Measurements from ENCODE around the gene UTP14C.

UTP14C gene

DNA sequence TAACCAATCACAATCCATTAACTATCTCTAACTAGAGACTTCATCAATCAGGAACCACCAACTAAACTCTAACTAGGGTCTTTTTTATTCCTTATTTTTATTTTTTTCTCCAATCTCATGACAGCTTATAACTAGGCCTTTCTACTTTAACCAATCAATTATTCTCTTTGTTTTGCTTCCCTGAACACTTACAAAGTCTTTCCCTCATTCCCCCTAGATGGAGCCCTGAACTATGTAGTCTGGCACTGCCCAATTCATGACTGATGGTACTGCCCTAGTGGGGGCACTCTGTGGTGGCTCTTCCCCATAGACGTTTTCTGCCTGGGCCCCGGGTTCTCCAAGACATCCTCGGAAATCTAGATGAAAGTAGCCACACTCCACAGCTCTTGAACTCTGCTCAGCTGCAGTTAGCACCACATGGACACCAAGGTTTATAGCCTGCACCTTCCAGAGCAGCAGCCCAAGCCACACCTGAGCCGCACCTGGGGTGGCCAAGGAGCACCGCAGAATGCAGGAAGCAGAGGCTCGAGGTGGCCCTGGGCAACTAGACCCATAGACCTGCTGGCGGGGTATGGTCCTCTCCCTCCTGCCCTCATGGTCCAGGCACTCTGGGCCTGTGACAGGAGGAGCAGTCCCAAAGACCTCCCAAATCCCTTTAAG is 19.9 kb upstream of the UTP14C start:
- H3K4me1 ChIP-seq (ENCODE audit: insufficient read depth, low read length): peaks cover 6% of the 10 kb centered on the region
- H3K27ac ChIP-seq (ENCODE audit: low read depth, low read length): no peak overlapping the region
- no peak overlapping the region for H3K9ac ChIP-seq (ENCODE audit: low read length)
- no peaks in the 10 kb centered on the region for H3K27me3 ChIP-seq (ENCODE audit: control insufficient read depth in 1 of 2, insufficient read depth in 2 of 2, low read length in 2 of 2)
- no peak overlapping the region for H3K4me3 ChIP-seq (ENCODE audit: low read depth in 1 of 2, low read length in 2 of 2)
- H3K36me3 ChIP-seq (ENCODE audit: insufficient read depth, low read length): no peaks in the 10 kb centered on the region
- H3K9me3 ChIP-seq (ENCODE audit: low read length): no peaks in the 10 kb centered on the region

- Histone ChIP-seq H3K27ac (ENCODE audit: low read depth, low read length) (no peak overlapping the region), H3K4me3 (ENCODE audit: low read depth in 1 of 2, low read length in 2 of 2) (no peak overlapping the region), H3K4me1 (ENCODE audit: insufficient read depth, low read length) (peaks cover 12% of the 10 kb centered on the region), H3K27me3 (ENCODE audit: control insufficient read depth in 1 of 2, insufficient read depth in 2 of 2, low read length in 2 of 2) (no peaks in the 10 kb centered on the region), H3K9me3 (ENCODE audit: low read length) (no peaks in the 10 kb centered on the region), H3K36me3 (ENCODE audit: insufficient read depth, low read length) (no peaks in the 10 kb centered on the region), H3K9ac (ENCODE audit: low read length) (no peak overlapping the region)
These were observed 18.5 kb upstream of the UTP14C start for GRCh38 chr13:52005841-52006522.

GRCh38 chr13:52006523-52007245 is 17.8 kb upstream of the UTP14C start:
- Histone ChIP-seq H3K27me3 (ENCODE audit: control insufficient read depth in 1 of 2, insufficient read depth in 2 of 2, low read length in 2 of 2) (no peaks in the 10 kb centered on the region), H3K9ac (ENCODE audit: low read length) (no peak overlapping the region), H3K36me3 (ENCODE audit: insufficient read depth, low read length) (no peaks in the 10 kb centered on the region), H3K9me3 (ENCODE audit: low read length) (no peaks in the 10 kb centered on the region), H3K27ac (ENCODE audit: low read depth, low read length) (no peak overlapping the region), H3K4me1 (ENCODE audit: insufficient read depth, low read length) (peaks cover 15% of the 10 kb centered on the region), H3K4me3 (ENCODE audit: low read depth in 1 of 2, low read length in 2 of 2) (no peak overlapping the region)

DNA sequence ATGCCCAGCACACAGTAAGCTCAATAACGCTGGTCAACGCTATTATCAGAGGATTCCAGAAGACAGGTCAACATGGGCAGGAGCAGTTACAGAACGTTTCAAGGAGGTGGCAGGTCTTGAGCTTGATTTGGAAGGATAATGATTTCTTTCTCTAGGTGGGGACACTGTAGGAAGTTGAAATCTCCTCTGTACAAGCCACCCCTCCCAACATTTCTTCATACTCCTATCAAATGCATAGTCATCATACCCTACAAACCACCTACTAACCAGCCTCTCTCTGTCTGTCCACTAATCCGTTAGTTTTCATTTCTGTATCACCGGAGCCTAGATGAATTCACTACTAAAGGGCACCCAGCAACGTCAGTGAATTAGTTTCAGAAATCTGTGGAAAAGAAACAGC is 14.5 kb upstream of the UTP14C start:
- Histone ChIP-seq H3K27me3 (ENCODE audit: control insufficient read depth in 1 of 2, insufficient read depth in 2 of 2, low read length in 2 of 2) (no peaks in the 10 kb centered on the region), H3K27ac (ENCODE audit: low read depth, low read length) (no peak overlapping the region), H3K36me3 (ENCODE audit: insufficient read depth, low read length) (no peaks in the 10 kb centered on the region), H3K4me1 (ENCODE audit: insufficient read depth, low read length) (peaks cover 24% of the 10 kb centered on the region), H3K9ac (ENCODE audit: low read length) (no peak overlapping the region), H3K4me3 (ENCODE audit: low read depth in 1 of 2, low read length in 2 of 2) (peak overlapping the region in 1 of 2 donors; percentile 22), H3K9me3 (ENCODE audit: low read length) (no peaks in the 10 kb centered on the region)

- Histone ChIP-seq H3K4me3 (ENCODE audit: low read depth in 1 of 2, low read length in 2 of 2) (peak within 1 kb of the TSS; percentile 90 to 99), H3K36me3 (ENCODE audit: insufficient read depth, low read length) (no peaks in the 10 kb centered on the region), H3K9ac (ENCODE audit: low read length) (peak within 1 kb of the TSS; percentile 78), H3K27me3 (ENCODE audit: control insufficient read depth in 1 of 2, insufficient read depth in 2 of 2, low read length in 2 of 2) (no peaks in the 10 kb centered on the region), H3K4me1 (ENCODE audit: insufficient read depth, low read length) (peaks cover 24% of the 10 kb centered on the region), H3K9me3 (ENCODE audit: low read length) (no peaks in the 10 kb centered on the region), H3K27ac (ENCODE audit: low read depth, low read length) (peak within 1 kb of the TSS; percentile 70)
These were observed 13.4 kb upstream of the UTP14C start, which contains the start of gene ATP7B for GRCh38 chr13:52010890-52011631. Gene ATP7B, minus strand, starts transcription at chr13:52011450. Its CDS starts 113 bp downstream, at chr13:52011337.

DNA sequence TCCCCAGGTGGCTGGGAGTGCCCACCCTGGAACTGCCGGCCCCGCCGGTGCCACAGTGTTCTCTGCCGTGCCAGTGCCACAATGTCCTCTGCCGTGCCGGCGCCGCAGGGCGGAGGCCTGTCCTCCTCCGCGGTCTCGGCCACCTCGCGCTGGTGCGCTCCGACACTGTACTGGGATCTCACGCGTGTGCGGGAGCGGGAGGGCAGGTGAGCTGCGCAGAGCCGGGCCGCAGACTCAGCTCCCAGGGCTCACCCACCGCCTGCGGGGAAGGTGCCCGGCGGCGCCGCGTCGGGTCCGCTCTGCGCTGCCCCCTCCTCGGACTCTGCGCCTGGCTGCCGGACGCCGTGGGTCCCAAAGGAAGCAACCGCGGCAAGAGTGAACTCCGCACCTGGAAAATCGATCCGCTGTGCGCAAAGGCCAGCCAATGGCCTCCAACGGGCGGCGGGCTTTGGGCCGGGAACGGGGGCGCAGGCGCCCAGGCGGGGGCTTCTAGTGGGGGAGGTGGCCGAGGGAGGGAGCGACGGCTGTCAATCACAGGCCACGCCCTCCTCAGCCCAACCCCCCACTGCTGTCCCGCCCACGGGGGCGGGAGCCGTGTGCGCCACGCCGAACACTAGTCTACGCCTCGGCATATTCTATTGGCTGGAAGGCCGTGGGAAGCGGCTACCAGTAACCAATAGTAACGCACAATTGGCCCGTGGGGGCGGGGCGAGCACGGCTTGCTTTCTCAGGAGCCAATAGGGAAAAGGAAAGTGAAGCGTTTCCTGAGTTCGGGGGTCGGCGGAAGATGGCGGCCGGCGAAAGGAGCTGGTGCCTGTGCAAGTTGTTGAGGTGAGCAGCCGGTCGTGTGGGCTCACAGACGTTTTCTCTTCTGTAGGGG is 12.6 kb upstream of the UTP14C start, which contains the start of gene ALG11:
TSS of gene ALG11 (plus strand) at position 767 of the 880 bp plus-strand sequence. CDS start at position 788, 21 bp downstream.
- Histone ChIP-seq H3K4me1 (ENCODE audit: insufficient read depth, low read length) (peaks cover 24% of the 10 kb centered on the region), H3K9me3 (ENCODE audit: low read length) (no peaks in the 10 kb centered on the region), H3K27me3 (ENCODE audit: control insufficient read depth in 1 of 2, insufficient read depth in 2 of 2, low read length in 2 of 2) (no peaks in the 10 kb centered on the region), H3K27ac (ENCODE audit: low read depth, low read length) (peak within 1 kb of the TSS; percentile 70), H3K4me3 (ENCODE audit: low read depth in 1 of 2, low read length in 2 of 2) (peak within 1 kb of the TSS; percentile 90 to 99), H3K9ac (ENCODE audit: low read length) (peak within 1 kb of the TSS; percentile 78), H3K36me3 (ENCODE audit: insufficient read depth, low read length) (no peaks in the 10 kb centered on the region)

DNA sequence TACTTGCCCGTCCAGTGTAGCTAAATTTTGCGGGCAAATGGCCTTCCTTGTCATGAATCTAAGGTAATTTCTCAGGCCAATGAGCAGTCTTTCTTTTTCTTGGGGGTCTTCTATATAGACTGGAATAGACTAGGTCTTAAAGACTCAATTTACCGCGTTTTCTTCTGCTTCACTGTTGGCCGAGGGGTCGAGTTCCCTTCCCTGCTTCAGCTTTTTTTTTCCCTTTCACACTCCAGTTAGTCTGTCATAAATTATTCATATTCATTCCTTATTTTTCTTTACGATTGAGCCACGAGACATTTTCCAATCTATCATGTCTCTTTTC is 12.0 kb upstream of the UTP14C start:
- H3K27me3 ChIP-seq (ENCODE audit: control insufficient read depth in 1 of 2, insufficient read depth in 2 of 2, low read length in 2 of 2): no peaks in the 10 kb centered on the region
- no peaks in the 10 kb centered on the region for H3K36me3 ChIP-seq (ENCODE audit: insufficient read depth, low read length)
- H3K9me3 ChIP-seq (ENCODE audit: low read length): no peaks in the 10 kb centered on the region
- peak overlapping the region; percentile 78 for H3K9ac ChIP-seq (ENCODE audit: low read length)
- peaks cover 24% of the 10 kb centered on the region for H3K4me1 ChIP-seq (ENCODE audit: insufficient read depth, low read length)
- peak overlapping the region; percentile 90 to 99 for H3K4me3 ChIP-seq (ENCODE audit: low read depth in 1 of 2, low read length in 2 of 2)
- peak overlapping the region; percentile 40 for H3K27ac ChIP-seq (ENCODE audit: low read depth, low read length)

GRCh38 chr13:52016296-52016695 is 8.2 kb upstream of the UTP14C start:
- no peak overlapping the region for H3K27ac ChIP-seq (ENCODE audit: low read depth, low read length)
- no peak overlapping the region for H3K9ac ChIP-seq (ENCODE audit: low read length)
- H3K9me3 ChIP-seq (ENCODE audit: low read length): no peaks in the 10 kb centered on the region
- H3K36me3 ChIP-seq (ENCODE audit: insufficient read depth, low read length): peaks cover 19% of the 10 kb centered on the region
- peaks cover 9% of the 10 kb centered on the region for H3K4me1 ChIP-seq (ENCODE audit: insufficient read depth, low read length)
- H3K27me3 ChIP-seq (ENCODE audit: control insufficient read depth in 1 of 2, insufficient read depth in 2 of 2, low read length in 2 of 2): no peaks in the 10 kb centered on the region
- H3K4me3 ChIP-seq (ENCODE audit: low read depth in 1 of 2, low read length in 2 of 2): no peak overlapping the region

DNA sequence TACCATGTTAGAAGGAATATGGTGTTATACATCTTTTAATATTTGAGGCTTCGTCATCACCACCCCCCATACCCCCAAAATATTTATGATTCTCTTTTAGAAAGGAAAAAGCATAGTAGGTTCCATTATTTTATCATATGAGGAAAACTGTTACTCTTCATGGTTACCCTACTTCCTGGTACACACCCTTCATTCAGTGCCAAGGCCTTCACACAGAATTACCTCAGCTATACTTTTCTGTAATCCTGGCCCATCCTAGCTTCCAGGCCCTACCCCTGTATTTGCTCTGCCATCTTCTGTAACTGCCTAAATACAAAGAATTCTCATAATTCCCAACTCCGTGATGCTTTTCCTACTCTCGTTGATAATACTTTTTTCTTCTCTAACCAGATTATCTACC is 4.3 kb upstream of the UTP14C start:
- no peaks in the 10 kb centered on the region for H3K27me3 ChIP-seq (ENCODE audit: control insufficient read depth in 1 of 2, insufficient read depth in 2 of 2, low read length in 2 of 2)
- H3K36me3 ChIP-seq (ENCODE audit: insufficient read depth, low read length): peaks cover 38% of the 10 kb centered on the region
- H3K9ac ChIP-seq (ENCODE audit: low read length): no peak overlapping the region

DNA sequence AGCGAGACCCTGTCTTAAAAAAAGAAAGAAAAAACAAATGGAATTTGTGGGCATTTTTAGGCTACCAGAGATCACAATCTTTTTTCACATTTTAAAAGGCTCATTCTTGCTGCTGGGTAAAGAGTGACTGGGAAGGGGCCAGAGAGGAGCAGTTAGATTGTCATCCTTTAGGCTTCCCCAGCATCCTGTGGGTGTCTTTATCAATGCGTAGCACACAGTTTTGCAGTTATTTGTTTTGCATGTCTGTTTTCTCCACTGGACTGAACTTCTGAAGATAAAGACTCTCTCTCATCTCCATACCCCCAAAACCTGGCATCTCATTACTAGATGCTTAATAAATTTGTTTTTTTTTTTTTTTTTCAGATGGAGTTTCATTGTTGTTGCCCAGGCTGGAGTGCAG is 2.1 kb upstream of the UTP14C start:
- peaks cover 48% of the 10 kb centered on the region for H3K36me3 ChIP-seq (ENCODE audit: insufficient read depth, low read length)
- H3K27me3 ChIP-seq (ENCODE audit: control insufficient read depth in 1 of 2, insufficient read depth in 2 of 2, low read length in 2 of 2): no peaks in the 10 kb centered on the region
- H3K4me1 ChIP-seq (ENCODE audit: insufficient read depth, low read length): no peaks in the 10 kb centered on the region
- no peaks in the 10 kb centered on the region for H3K9me3 ChIP-seq (ENCODE audit: low read length)
- no peak overlapping the region for H3K9ac ChIP-seq (ENCODE audit: low read length)
- H3K4me3 ChIP-seq (ENCODE audit: low read depth in 1 of 2, low read length in 2 of 2): no peak overlapping the region
- no peak overlapping the region for H3K27ac ChIP-seq (ENCODE audit: low read depth, low read length)

More for the DNA sequence above, 4.3 kb upstream of the UTP14C start:
- no peaks in the 10 kb centered on the region for H3K4me1 ChIP-seq (ENCODE audit: insufficient read depth, low read length)
- H3K9me3 ChIP-seq (ENCODE audit: low read length): no peaks in the 10 kb centered on the region
- H3K27ac ChIP-seq (ENCODE audit: low read depth, low read length): no peak overlapping the region
- no peak overlapping the region for H3K4me3 ChIP-seq (ENCODE audit: low read depth in 1 of 2, low read length in 2 of 2)

All from muscle layer of colon (tissue), 2 donors.